NCI-H446 treated with DMSO at 0.1 percent for 48 hours (cell line): ENCODE data around the gene AMDHD1.

Experiments
- DNase-seq: peaks from one replicate; lab custom pipeline; 2025; lab: John Stamatoyannopoulos, UW

Gene AMDHD1, protein sequence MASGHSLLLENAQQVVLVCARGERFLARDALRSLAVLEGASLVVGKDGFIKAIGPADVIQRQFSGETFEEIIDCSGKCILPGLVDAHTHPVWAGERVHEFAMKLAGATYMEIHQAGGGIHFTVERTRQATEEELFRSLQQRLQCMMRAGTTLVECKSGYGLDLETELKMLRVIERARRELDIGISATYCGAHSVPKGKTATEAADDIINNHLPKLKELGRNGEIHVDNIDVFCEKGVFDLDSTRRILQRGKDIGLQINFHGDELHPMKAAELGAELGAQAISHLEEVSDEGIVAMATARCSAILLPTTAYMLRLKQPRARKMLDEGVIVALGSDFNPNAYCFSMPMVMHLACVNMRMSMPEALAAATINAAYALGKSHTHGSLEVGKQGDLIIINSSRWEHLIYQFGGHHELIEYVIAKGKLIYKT

DNA sequence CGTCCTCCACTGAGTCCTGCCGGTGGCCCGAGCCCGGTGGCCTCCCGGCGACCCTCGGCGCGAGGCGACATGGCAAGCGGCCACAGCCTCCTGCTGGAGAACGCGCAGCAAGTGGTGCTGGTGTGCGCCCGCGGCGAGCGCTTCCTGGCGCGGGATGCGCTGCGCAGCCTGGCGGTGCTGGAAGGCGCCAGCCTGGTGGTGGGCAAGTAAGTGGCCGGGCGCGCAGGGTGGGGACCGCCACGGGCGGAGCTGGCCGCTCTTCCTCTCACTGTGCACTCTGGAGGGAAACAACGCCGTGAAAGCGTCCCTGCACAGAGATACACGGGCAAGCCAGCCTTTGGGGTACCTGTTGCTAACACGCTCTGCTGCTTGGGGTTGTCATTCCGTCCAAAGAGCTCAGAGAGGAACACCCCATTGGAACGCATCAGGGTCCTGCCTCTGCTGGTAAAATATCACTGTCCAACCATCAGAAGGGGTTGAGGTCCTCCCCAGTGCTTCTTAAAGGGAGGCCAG, at the start of gene AMDHD1:
Gene AMDHD1 (plus strand): TSS at position 2 of the 513 bp plus-strand sequence. CDS start 68 bp downstream, at position 70.
- DNase-seq = no peak

DNA sequence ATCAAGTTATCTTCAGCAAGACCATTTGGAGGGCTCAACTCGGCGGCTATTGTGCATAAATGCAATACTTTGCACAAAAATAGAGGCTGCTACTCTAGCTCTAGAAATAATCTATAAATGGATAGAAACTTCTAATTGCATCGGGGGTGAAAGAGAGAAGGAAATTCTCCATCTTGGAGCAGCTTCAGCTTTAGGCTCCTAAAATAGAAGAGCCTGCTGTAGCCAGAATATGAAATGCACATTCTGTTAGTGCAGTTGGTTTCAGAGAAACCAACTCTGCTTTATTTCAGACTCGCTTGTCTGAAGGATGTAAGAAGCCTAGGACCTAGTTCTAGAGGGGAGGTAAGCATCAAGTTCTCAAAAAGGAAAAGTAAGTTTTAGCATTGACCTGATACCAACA, 46.3 kb upstream of the AMDHD1 start:
- no peak for DNase-seq

DNA sequence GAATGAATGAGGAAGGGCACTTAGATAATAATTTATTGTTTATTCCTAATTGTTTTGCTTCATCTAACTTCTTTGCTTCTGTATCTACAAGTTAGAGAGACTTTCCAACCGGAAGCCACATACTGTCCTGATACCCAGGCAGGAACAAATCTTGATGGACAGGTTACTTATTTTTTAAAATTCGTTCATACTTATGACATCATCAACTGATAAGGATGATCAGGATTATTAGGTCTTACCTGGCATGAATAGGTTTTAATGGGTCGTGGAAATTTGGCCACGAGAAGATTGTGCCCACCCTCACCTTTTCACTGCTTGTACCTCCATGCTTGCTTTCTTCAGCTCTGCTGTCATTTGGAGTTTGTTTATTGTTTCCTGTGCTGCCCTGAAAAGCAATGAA, 45.0 kb upstream of the AMDHD1 start:
- DNase-seq = no peak

DNA sequence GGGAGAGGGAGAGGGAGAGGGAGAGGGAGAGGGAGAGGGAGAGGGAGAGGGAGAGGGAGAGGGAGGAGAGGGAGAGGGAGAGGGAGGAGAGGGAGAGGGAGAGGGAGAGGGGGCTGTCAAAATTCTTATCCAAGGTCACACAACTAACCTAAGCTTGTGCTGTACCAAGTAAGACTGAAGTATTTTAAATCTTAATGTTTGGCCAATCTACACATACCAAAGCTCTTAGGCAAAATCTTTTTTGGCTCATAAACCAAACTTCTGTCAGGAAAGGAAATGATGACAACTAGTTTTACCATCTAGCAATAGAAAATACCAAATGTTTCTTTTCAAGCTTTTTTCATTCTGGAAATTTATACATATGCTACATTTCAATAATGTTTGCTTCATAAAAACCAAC, 34.6 kb upstream of the AMDHD1 start:
- no peak for DNase-seq

GRCh38 chr12:95909871-95910270, 33.3 kb upstream of the AMDHD1 start:
- DNase-seq = no peak

- DNase-seq = peak; percentile 12
Observed at GRCh38 chr12:95918194-95918993, 24.7 kb upstream of the AMDHD1 start.

DNA sequence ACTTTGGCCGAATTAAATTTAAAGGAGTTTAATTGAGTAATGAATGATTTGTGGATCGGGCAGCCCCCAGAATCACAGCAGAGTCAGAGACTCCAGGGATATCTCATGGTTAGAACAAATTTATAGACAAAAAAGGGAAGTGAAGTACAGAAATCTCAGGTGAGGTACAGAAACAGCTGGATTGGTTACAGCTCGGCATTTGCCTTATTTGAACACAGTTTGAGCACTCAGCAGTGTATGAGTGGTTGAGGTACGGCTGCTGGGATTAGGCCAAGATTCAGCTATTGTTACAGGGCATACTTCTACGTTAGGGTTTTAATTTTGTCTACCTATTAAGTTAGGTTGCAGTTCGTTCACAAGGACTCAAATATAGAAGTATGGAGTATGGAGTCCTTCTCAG, 24.0 kb upstream of the AMDHD1 start:
- DNase-seq = no peak

DNA sequence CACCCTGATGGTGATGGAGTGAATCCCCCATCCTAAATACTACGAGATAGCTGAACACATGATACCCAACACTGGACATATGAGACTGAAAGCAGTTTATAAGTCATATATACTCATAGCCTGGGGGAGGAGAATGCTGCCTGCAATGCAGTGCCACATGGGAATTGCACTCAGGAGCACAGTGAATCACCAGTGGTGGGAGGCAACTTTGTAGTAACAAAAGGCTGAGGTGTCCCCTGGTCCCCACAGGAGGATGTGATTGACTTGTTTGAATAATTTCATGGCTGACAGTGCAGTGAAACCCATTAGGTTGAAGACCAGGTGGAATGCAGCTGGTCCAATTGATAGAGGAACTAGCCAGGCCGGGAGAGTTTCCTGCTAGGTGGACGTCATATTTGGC, 20.9 kb upstream of the AMDHD1 start:
- no peak for DNase-seq

GRCh38 chr12:95940514-95940913, 2.6 kb upstream of the AMDHD1 start:
- no peak for DNase-seq

GRCh38 chr12:95942101-95942523, 1.0 kb upstream of the AMDHD1 start:
- DNase-seq = no peak

- peak; percentile 18 for DNase-seq
Observed at GRCh38 chr12:95942524-95943329, 404 bp upstream of the AMDHD1 start, which contains the start of gene CCDC38. Gene CCDC38, minus strand, starts transcription at chr12:95942614. Its CDS starts 6,105 bp downstream, at chr12:95936509.

DNA sequence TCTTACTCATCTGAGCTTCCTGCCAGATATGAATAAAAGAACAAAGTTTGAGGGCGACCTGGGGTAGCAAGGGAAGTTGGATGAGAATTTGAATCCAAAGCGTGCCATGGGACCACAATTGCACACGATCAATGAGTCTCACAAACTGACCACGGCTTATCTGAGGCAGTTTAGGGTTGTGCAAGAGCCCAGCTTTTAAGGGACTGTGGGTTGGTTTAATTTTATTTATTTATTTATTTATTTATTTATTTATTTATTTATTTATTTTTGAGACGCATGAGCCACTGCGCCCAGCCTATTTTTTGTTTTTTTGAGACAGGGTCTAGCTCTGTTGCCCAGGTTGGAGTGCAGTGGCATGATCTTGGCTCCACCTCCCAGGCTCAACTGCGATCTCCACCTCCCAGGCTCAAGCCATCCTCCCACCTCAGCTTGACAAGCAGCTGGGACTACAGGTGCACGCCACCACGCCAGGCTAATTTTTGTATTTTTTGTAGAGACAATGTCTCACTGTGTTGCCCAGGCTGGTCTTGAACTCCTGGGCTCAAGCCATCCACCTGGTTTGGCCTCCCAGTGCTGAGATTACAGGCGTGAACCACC, 1.1 kb downstream of the AMDHD1 start:
- DNase-seq = no peak

DNA sequence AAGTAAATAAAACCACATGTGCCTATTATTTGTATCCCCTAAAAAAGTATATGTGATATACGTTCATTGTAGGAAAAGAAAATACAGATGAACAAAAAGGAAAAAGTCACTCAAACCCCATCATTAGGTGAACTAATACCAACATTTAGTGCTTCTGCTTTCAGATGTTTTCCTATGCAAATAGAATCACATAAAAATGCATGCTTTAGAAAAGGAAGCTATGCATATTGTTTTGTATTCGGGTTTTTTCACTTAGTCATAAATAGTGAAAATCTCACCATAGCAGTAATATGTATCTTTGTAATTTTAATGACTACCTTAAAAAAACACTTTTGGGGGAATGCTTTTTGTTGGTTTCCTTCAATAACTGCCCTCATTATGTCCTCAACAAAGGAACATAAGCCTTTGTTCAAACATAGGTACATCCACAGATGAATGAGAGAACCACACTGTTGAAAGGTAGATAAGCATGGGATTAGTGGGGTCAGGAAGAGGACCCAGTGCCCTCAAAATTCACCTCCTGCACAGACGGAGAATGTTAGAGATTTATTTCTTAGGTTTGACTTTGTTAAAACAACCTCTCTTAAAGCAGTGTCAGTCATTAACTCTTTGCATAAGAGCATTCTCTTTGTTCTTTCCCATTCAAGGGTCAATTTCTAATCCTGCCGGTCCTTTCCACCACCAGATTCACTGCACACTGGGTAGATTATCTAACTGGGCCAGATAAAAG, 6.5 kb downstream of the AMDHD1 start:
- DNase-seq = no peak

DNA sequence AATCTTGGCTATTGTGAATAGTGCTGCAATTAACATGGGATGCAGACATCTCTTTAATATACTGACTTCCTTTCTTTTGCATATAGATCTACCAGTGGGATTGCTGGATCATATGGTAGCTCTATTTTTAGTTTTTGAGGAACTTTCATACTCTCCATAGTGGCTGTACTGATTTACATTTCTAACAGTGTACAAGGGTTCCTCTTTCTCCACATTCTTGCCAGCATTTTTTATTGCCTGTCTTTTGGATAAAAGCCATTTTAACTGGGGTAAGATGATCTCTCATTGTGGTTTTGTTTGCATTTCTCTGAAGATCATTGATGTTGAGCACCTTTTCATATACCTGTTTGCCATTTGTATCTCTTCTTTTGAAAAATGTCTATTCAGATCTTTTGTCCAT, 8.4 kb downstream of the AMDHD1 start:
- DNase-seq = no peak

- DNase-seq = no peak
Observed at GRCh38 chr12:95953000-95953399, 9.9 kb downstream of the AMDHD1 start.

GRCh38 chr12:95955549-95956159, 12.5 kb downstream of the AMDHD1 start:
- no peak for DNase-seq

GRCh38 chr12:95956557-95957145, 13.5 kb downstream of the AMDHD1 start:
- no peak for DNase-seq

DNA sequence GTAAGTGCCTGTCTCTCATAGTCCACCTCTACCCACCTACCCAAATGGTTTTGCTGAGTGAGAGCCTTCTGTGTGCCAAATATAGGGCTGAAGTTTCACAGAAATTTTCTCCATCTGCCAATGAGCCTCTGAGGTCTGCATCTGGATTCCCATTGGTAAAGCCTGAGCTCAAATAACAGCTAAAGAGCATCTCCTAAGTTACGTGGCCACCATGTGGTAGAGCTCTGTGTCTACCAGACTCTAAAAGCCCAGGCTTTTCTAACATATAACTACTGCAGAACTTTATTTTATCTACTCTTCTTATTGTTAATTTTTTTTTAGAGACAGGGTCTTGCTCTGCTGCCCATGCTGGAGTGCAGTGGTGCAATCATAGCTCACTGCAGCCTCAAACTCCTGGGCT, 16.0 kb downstream of the AMDHD1 start:
- no peak for DNase-seq

GRCh38 chr12:95960241-95960640, 17.1 kb downstream of the AMDHD1 start:
- no peak for DNase-seq

DNA sequence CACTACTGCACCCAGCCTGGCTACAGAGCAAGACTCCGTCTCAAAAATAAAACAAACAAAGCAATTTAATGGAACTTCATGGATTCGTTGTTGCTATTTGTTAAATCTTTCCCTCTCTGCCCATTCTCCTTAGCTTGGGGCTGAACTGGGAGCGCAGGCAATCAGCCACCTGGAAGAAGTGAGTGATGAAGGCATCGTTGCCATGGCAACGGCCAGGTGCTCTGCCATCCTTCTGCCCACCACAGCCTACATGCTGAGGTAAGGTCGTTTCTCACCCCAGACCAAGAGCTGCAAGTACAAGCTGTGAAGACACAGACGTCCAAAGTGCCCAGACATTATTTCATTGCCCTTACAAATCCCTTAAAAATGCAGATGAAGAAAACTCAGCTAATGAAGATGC, 19.1 kb downstream of the AMDHD1 start:
- DNase-seq = no peak
